Measurements from ENCODE around the gene HOXA2. TPM values are rescaled to one million over a fixed set of nuclear protein-coding genes. Genes with fewer than 3 reads are reported as not detected.
A peak's percentile ranks its signal among the peaks of the same experiment; 100 is the strongest.

HOXA2 gene
- total and polyA plus RNA-seq, 2 of the 8 experiments (the other 6 are each of a cell fraction or from before 2014, with no cell fraction given): not detected

GRCh38 chr7:27149842-27150567 is 47.5 kb upstream of the HOXA2 start:
- Histone ChIP-seq H4K8ac (ENCODE audit: extremely low read depth, insufficient read depth, low read length) (no peak overlapping the region), H4K20me1 (replicated peaks in 1 of 2; ENCODE audit: control insufficient read depth in 1 of 2, insufficient read depth in 2 of 2, low read length in 2 of 2) (peaks cover 28 to 44% of the 10 kb centered on the region in 2 experiments), H2BK120ac (replicated peaks; ENCODE audit: low read depth, low read length) (no peak overlapping the region), H3K27ac (ENCODE audit: low read depth, low read length) (no peak overlapping the region), H3K4me3 (ENCODE audit: extremely low read depth in 1 of 4, insufficient read depth in 2 of 4, low read depth in 3 of 4, low read length in 4 of 4) (no peak overlapping the region), H3K4ac (replicated peaks; ENCODE audit: insufficient read length, low read depth, low read length) (no peak overlapping the region), H3K9ac (replicated peaks in 1 of 4; ENCODE audit: extremely low read depth in 1 of 4, low read depth in 3 of 4, low read length in 3 of 4) (no peak overlapping the region), H3K36me3 (ENCODE audit: control insufficient read depth in 2 of 4, insufficient read depth in 4 of 4, low read length in 3 of 4) (no peaks in the 10 kb centered on the region; a peak in 1 of 8 replicates), H3K79me1 (ENCODE audit: low read depth, low read length) (no peaks in the 10 kb centered on the region), H4K91ac (replicated peaks; ENCODE audit: insufficient read length, low read length) (no peak overlapping the region), H3K4me2 (ENCODE audit: insufficient read depth in 1 of 2, low read depth in 2 of 2, low read length in 2 of 2) (peak overlapping the region in 1 of 2 experiments; percentile 10; a peak in 1 of 4 replicates), H2BK5ac (ENCODE audit: low read depth, low read length) (no peak overlapping the region), H3K79me2 (ENCODE audit: control insufficient read depth in 1 of 2, insufficient read depth in 2 of 2, low read length in 2 of 2) (no peaks in the 10 kb centered on the region), H2AK5ac (ENCODE audit: low read depth, low read length) (no peak overlapping the region), H3K27me3 (replicated peaks in 1 of 4; ENCODE audit: control insufficient read depth in 3 of 4, extremely low read depth in 1 of 4, insufficient read depth in 3 of 4, low read length in 3 of 4) (peaks cover 97 to 100% (median 100%) of the 10 kb centered on the region in 4 experiments), H2BK15ac (ENCODE audit: low read length) (no peak overlapping the region), H3K18ac (ENCODE audit: extremely low read depth, low read length) (no peak overlapping the region), H3K56ac (replicated peaks; ENCODE audit: insufficient read length, low read depth, low read length) (no peak overlapping the region), H3K14ac (ENCODE audit: insufficient read length) (no peak overlapping the region), H3K23ac (ENCODE audit: insufficient read length) (no peak overlapping the region), H3K4me1 (replicated peaks in 1 of 4; ENCODE audit: control insufficient read depth in 3 of 4, insufficient read depth in 4 of 4, low read length in 3 of 4) (peaks cover 0 to 6% (median 3%) of the 10 kb centered on the region in 4 experiments; a peak in 3 of 7 replicates), H3K23me2 (ENCODE audit: low read depth, low read length) (peaks cover 2% of the 10 kb centered on the region; the same call in 1 of the 2 replicates), H2BK20ac (ENCODE audit: low read length) (no peak overlapping the region), H4K5ac (ENCODE audit: insufficient read length, low read depth, low read length) (no peak overlapping the region), H2AFZ (ENCODE audit: low read length) (no peak overlapping the region), H3K9me3 (ENCODE audit: insufficient read depth in 2 of 2, low read depth in 1 of 2, low read length in 1 of 2) (peaks cover 0 to 3% of the 10 kb centered on the region in 2 experiments; a peak in 1 of 4 replicates), H2BK12ac (ENCODE audit: low read depth, low read length) (no peak overlapping the region)
- WGBS, 2 experiments (ENCODE audit: extremely low coverage in 1 of 2, insufficient coverage in 1 of 2, insufficient read length in 1 of 2, insufficient replicate concordance in 2 of 2, low coverage in 1 of 2, low lambda C conversion rate in 2 of 2, missing lambda C conversion rate in 1 of 2): 36% methylated on average over 12 of the region's 13 CpGs; no CpG with 5 or more reads in 1 of the 2 experiments
- ChIA-PET POLR2A (ENCODE audit: partially characterized antibody) (no interaction called here), CTCF (ENCODE audit: partially characterized antibody) (interaction anchor here (0.6 to 12.5 kb wide), 22 partner anchors 9 to 872 kb away, joined by 3 to 123 read pairs (median 5); partner anchors contain the start of genes HOXA1 and HOXA9)
- TF ChIP-seq CBX8 (IDR thresholded peaks at IDR 0.05; ENCODE audit: borderline replicate concordance, low read depth, low read length): peak; percentile 79; the same call in 1 of the 2 replicates
- no peak for TF ChIP-seq FOSL1 (IDR thresholded peaks at IDR 0.05; ENCODE audit: insufficient read depth, low read depth, low read length)
- FAIRE-seq (no peak), DNase-seq (ENCODE audit: low read depth in 1 of 2, low spot score in 2 of 2) (no peak)
